Neural progenitor cell (in vitro differentiated cells): ENCODE data around the gene RUNX1.

Experiments used
- EZH2phosphoT487 ChIP-seq: fragments of 200-600 bp; sonication (generic); IDR thresholded peaks from 2 replicates; pipeline ENCODE4 v1.6.1; 2017; ENCODE audit warnings: antibody characterized with exemption
- TF ChIP-seq, protein P1 (sequence below): fragments of 200-600 bp; sonication (generic); IDR thresholded peaks from 2 replicates; pipeline ENCODE4 v1.5.1; 2017; ENCODE audit warnings: antibody characterized with exemption, mild to moderate bottlenecking

- TF ChIP-seq, protein P1, sequence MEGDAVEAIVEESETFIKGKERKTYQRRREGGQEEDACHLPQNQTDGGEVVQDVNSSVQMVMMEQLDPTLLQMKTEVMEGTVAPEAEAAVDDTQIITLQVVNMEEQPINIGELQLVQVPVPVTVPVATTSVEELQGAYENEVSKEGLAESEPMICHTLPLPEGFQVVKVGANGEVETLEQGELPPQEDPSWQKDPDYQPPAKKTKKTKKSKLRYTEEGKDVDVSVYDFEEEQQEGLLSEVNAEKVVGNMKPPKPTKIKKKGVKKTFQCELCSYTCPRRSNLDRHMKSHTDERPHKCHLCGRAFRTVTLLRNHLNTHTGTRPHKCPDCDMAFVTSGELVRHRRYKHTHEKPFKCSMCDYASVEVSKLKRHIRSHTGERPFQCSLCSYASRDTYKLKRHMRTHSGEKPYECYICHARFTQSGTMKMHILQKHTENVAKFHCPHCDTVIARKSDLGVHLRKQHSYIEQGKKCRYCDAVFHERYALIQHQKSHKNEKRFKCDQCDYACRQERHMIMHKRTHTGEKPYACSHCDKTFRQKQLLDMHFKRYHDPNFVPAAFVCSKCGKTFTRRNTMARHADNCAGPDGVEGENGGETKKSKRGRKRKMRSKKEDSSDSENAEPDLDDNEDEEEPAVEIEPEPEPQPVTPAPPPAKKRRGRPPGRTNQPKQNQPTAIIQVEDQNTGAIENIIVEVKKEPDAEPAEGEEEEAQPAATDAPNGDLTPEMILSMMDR, result no peak
- TF ChIP-seq EZH2phosphoT487, result no peak
Observed at GRCh38 chr21:35004314-35004713, 44.8 kb downstream of the RUNX1 start.
